Erythroblast (primary cell): ENCODE results near the gene CORO2B.
"Not testable (repeated sequence)": the region's sequence is repeated elsewhere in the genome, so short reads cannot be mapped to it uniquely, and the experiment has no call there.

Source experiments
- DNase-seq, 2 experiments: peaks; one replicate each; lab custom pipeline; 2025; lab: John Stamatoyannopoulos, UW
- GATA1 ChIP-seq: IDR thresholded peaks from 2 replicates; pipeline ENCODE4 v1.6.1; 2011; ENCODE audit warnings: low read depth, mild to moderate bottlenecking, control low read depth, low read length, moderate library complexity
- POLR2A ChIP-seq: IDR thresholded peaks from 2 replicates; pipeline ENCODE4 v1.6.1; 2011; ENCODE audit warnings: mild to moderate bottlenecking, low read length

The CORO2B gene

GRCh38 chr15:68594533-68595259, 15.9 kb downstream of the CORO2B start:
- TF ChIP-seq POLR2A (no peak), GATA1 (no peak)
- no peak for DNase-seq

GRCh38 chr15:68595260-68595564, 16.4 kb downstream of the CORO2B start:
- no peak for DNase-seq
- TF ChIP-seq GATA1, result no peak
- TF ChIP-seq POLR2A, result no peak

- DNase-seq, result no peak
- TF ChIP-seq POLR2A (no peak), GATA1 (no peak)
These were observed 17.0 kb downstream of the CORO2B start for GRCh38 chr15:68595761-68596160.

- TF ChIP-seq GATA1, result no peak
- TF ChIP-seq POLR2A, result no peak
- DNase-seq, result no peak
These were observed 17.9 kb downstream of the CORO2B start for GRCh38 chr15:68596691-68597090.

GRCh38 chr15:68597581-68597980, 18.8 kb downstream of the CORO2B start:
- DNase-seq, result no peak
- no peak for TF ChIP-seq POLR2A
- TF ChIP-seq GATA1, result no peak

- TF ChIP-seq GATA1 (no peak), POLR2A (no peak)
- no peak for DNase-seq
These were observed 19.7 kb downstream of the CORO2B start for GRCh38 chr15:68598171-68599152.

GRCh38 chr15:68599153-68599545, 20.4 kb downstream of the CORO2B start:
- TF ChIP-seq GATA1 (no peak), POLR2A (no peak)
- DNase-seq, result no peak

- no peak for DNase-seq
- TF ChIP-seq GATA1 (no peak), POLR2A (no peak)
These were observed 20.8 kb downstream of the CORO2B start for GRCh38 chr15:68599560-68600071.

GRCh38 chr15:68601206-68602197, 22.7 kb downstream of the CORO2B start:
- no peak for DNase-seq
- TF ChIP-seq POLR2A, result no peak
- no peak for TF ChIP-seq GATA1

- no peak for TF ChIP-seq POLR2A
- no peak for TF ChIP-seq GATA1
- no peak for DNase-seq
These were observed 23.8 kb downstream of the CORO2B start for GRCh38 chr15:68602459-68603215.

GRCh38 chr15:68603216-68603595, 24.4 kb downstream of the CORO2B start:
- peak; percentile 36 to 68 for DNase-seq
- TF ChIP-seq GATA1 (no peak), POLR2A (no peak)

- TF ChIP-seq GATA1, result no peak
- TF ChIP-seq POLR2A, result no peak
- DNase-seq, result peak; percentile 48 to 52
These were observed 25.2 kb downstream of the CORO2B start for GRCh38 chr15:68603951-68604350.

GRCh38 chr15:68604840-68605478, 26.2 kb downstream of the CORO2B start:
- not testable (repeated sequence) for DNase-seq
